Measurements from ENCODE around the gene HMGCR. TPM values are rescaled to one million over a fixed set of nuclear protein-coding genes. Genes with fewer than 3 reads are reported as not detected.

The HMGCR gene
- total RNA-seq, 4 donors from 2014 or later: 11.4 to 54.4 (median 18.2) TPM

- TF ChIP-seq EP300 (IDR thresholded peaks at IDR 0.05): no peak
- TF ChIP-seq POLR2A (IDR thresholded peaks at IDR 0.05): no peak
- TF ChIP-seq CTCF (IDR thresholded peaks at IDR 0.05): no peak
- Histone ChIP-seq H3K36me3 (peaks cover 2 to 97% (median 23%) of the 10 kb centered on the region in 3 donors), H3K4me3 (no peak overlapping the region), H3K9me3 (no peaks in the 10 kb centered on the region), H3K27ac (no peak overlapping the region), H3K27me3 (no peaks in the 10 kb centered on the region), H3K4me1 (no peaks in the 10 kb centered on the region)
- DNase-seq (ENCODE audit: low spot score in 2 of 2): no peak
- 95 to 96% methylated on average over 7 of the region's 7 CpGs for WGBS, 2 donors
Measured at GRCh38 chr5:75356719-75357118, 19.7 kb downstream of the HMGCR start.

- Histone ChIP-seq H3K4me1 (no peaks in the 10 kb centered on the region), H3K4me3 (no peak overlapping the region), H3K27ac (no peak overlapping the region), H3K9me3 (no peaks in the 10 kb centered on the region), H3K27me3 (no peaks in the 10 kb centered on the region), H3K36me3 (peaks cover 2 to 95% (median 20%) of the 10 kb centered on the region in 3 donors)
- TF ChIP-seq CTCF (IDR thresholded peaks at IDR 0.05): no peak
- no peak for TF ChIP-seq EP300 (IDR thresholded peaks at IDR 0.05)
- TF ChIP-seq POLR2A (IDR thresholded peaks at IDR 0.05): no peak
- DNase-seq (ENCODE audit: low spot score in 2 of 2): no peak
- WGBS, 2 donors: 88 to 93% methylated on average over 3 of the region's 3 CpGs
Measured at GRCh38 chr5:75358117-75358516, 21.1 kb downstream of the HMGCR start.

- H3K4me1 ChIP-seq: no peaks in the 10 kb centered on the region
- H3K27ac ChIP-seq: no peak overlapping the region
- no peaks in the 10 kb centered on the region for H3K27me3 ChIP-seq
- 42 to 52% methylated on average over 4 of the region's 4 CpGs for WGBS, 2 donors
- no peak for TF ChIP-seq EP300 (IDR thresholded peaks at IDR 0.05)
- TF ChIP-seq CTCF (IDR thresholded peaks at IDR 0.05): no peak
- TF ChIP-seq POLR2A (IDR thresholded peaks at IDR 0.05): no peak
- no peaks in the 10 kb centered on the region for H3K9me3 ChIP-seq
- H3K36me3 ChIP-seq: peaks cover 0 to 72% (median 8%) of the 10 kb centered on the region in 3 donors
- H3K4me3 ChIP-seq: no peak overlapping the region
- no peak for DNase-seq (ENCODE audit: low spot score in 2 of 2)
Measured at GRCh38 chr5:75361310-75361709, 24.3 kb downstream of the HMGCR start.

- Histone ChIP-seq H3K27me3 (no peaks in the 10 kb centered on the region), H3K9me3 (no peaks in the 10 kb centered on the region), H3K4me1 (no peaks in the 10 kb centered on the region), H3K36me3 (peaks cover 0 to 60% (median 8%) of the 10 kb centered on the region in 3 donors), H3K27ac (no peak overlapping the region), H3K4me3 (no peak overlapping the region)
- TF ChIP-seq CTCF (IDR thresholded peaks at IDR 0.05): no peak
- 89 to 92% methylated on average over 4 of the region's 4 CpGs for WGBS, 2 donors
- DNase-seq (ENCODE audit: low spot score in 2 of 2): no peak
Measured at GRCh38 chr5:75362474-75362975, 25.5 kb downstream of the HMGCR start.

- no peak overlapping the region for H3K27ac ChIP-seq
- 55 to 74% methylated on average over 5 of the region's 5 CpGs for WGBS, 2 donors
- DNase-seq (ENCODE audit: low spot score in 2 of 2): no peak
- TF ChIP-seq CTCF (IDR thresholded peaks at IDR 0.05) (no peak), POLR2A (IDR thresholded peaks at IDR 0.05) (no peak), EP300 (IDR thresholded peaks at IDR 0.05) (no peak)
- H3K9me3 ChIP-seq: no peaks in the 10 kb centered on the region
- no peak overlapping the region for H3K4me3 ChIP-seq
- peaks cover 0 to 54% (median 8%) of the 10 kb centered on the region in 3 donors for H3K36me3 ChIP-seq
- no peaks in the 10 kb centered on the region for H3K27me3 ChIP-seq
- no peaks in the 10 kb centered on the region for H3K4me1 ChIP-seq
Measured at GRCh38 chr5:75363111-75363510, 26.1 kb downstream of the HMGCR start.
